SK-N-SH (cell line): ENCODE results near the gene LPCAT3.

Source experiments
- CTCF ChIP-seq: fragments of 200-600 bp; sonication (generic); IDR thresholded peaks from 2 replicates; pipeline ENCODE4 v1.6.1; 2017; ENCODE audit warnings: antibody characterized with exemption, mild to moderate bottlenecking, moderate library complexity
- ELF1 ChIP-seq: IDR thresholded peaks from 2 replicates; pipeline ENCODE4 v1.4.0; 2012
- GABPA ChIP-seq: IDR thresholded peaks from 2 replicates; pipeline ENCODE4 v1.4.0; 2012; ENCODE audit warnings: low read depth, mild to moderate bottlenecking
- MAX ChIP-seq: IDR thresholded peaks from 2 replicates; pipeline ENCODE4 v1.4.0; 2012; ENCODE audit warnings: low read depth
- MXI1 ChIP-seq: IDR thresholded peaks from 2 replicates; pipeline ENCODE4 v1.6.1; 2012; ENCODE audit warnings: mild to moderate bottlenecking, low read depth, low read length, improper control_type of control experiment
- POLR2AphosphoS5 ChIP-seq: IDR thresholded peaks from 2 replicates; pipeline ENCODE4 v1.6.1; 2012; ENCODE audit warnings: low read depth, low read length
- RAD21 ChIP-seq: IDR thresholded peaks from 2 replicates; pipeline ENCODE4 v1.6.1; 2012; ENCODE audit warnings: mild to moderate bottlenecking, low read length
- TF ChIP-seq, protein P1 (sequence below): IDR thresholded peaks from 2 replicates; pipeline ENCODE4 v1.6.1; 2012; ENCODE audit warnings: mild to moderate bottlenecking, low read depth, low read length, moderate library complexity

DNA sequence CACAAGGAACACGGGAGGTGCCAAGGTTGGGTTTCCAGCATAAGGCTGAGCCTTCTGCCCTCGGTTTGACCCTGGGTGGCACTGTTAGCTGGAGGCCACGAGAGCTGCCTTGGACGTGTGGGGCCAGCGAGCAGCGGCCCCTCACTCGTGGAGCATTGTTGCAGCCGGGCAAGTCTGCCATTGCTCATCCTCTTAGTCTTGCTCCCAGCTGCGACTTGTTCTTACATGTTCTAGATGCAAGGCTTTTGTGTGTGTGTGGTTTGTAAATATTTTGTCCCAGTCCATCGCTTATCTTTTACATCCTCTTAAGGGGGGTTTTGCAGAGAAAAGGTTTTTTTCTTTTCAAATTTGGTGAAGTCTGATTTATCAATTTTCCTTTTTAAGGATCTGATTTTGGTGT lies 21.1 kb upstream of the LPCAT3 start:
- TF ChIP-seq CTCF (no peak), MAX (no peak), ELF1 (no peak), RAD21 (no peak), POLR2AphosphoS5 (no peak), GABPA (no peak), MXI1 (no peak)
- TF ChIP-seq, protein P1, sequence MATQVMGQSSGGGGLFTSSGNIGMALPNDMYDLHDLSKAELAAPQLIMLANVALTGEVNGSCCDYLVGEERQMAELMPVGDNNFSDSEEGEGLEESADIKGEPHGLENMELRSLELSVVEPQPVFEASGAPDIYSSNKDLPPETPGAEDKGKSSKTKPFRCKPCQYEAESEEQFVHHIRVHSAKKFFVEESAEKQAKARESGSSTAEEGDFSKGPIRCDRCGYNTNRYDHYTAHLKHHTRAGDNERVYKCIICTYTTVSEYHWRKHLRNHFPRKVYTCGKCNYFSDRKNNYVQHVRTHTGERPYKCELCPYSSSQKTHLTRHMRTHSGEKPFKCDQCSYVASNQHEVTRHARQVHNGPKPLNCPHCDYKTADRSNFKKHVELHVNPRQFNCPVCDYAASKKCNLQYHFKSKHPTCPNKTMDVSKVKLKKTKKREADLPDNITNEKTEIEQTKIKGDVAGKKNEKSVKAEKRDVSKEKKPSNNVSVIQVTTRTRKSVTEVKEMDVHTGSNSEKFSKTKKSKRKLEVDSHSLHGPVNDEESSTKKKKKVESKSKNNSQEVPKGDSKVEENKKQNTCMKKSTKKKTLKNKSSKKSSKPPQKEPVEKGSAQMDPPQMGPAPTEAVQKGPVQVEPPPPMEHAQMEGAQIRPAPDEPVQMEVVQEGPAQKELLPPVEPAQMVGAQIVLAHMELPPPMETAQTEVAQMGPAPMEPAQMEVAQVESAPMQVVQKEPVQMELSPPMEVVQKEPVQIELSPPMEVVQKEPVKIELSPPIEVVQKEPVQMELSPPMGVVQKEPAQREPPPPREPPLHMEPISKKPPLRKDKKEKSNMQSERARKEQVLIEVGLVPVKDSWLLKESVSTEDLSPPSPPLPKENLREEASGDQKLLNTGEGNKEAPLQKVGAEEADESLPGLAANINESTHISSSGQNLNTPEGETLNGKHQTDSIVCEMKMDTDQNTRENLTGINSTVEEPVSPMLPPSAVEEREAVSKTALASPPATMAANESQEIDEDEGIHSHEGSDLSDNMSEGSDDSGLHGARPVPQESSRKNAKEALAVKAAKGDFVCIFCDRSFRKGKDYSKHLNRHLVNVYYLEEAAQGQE: no peak
